Measurements from ENCODE around the gene ANAPC1. TPM values are rescaled to one million over a fixed set of nuclear protein-coding genes. Genes with fewer than 3 reads are reported as not detected.
"Not testable (repeated sequence)": the region's sequence is repeated elsewhere in the genome, so short reads cannot be mapped to it uniquely, and the experiment has no call there.

The ANAPC1 gene
- total and polyA plus RNA-seq, 2 donors from 2014 or later: 5.8 to 33.2 TPM

GRCh38 chr2:111919365-111919764 is 35.4 kb upstream of the ANAPC1 start:
- DNase-seq (no peak), FAIRE-seq (no peak)
- no peak overlapping the region for H3K4me3 ChIP-seq (ENCODE audit: low read length in 3 of 3)
- H3K36me3 ChIP-seq (ENCODE audit: control insufficient read depth in 2 of 3, insufficient read depth in 3 of 3, low read length in 3 of 3): peaks cover 0 to 7% (median 0%) of the 10 kb centered on the region in 3 donors
- H3K4me1 ChIP-seq (ENCODE audit: control insufficient read depth in 2 of 3, insufficient read depth in 2 of 3, low read depth in 1 of 3, low read length in 3 of 3): peaks cover 0 to 23% (median 14%) of the 10 kb centered on the region in 3 donors
- H3K27ac ChIP-seq (ENCODE audit: low read depth in 2 of 2, low read length in 2 of 2): peak overlapping the region in 1 of 2 donors; percentile 48
- intact Hi-C loops (cut with DNase I): no loop called here
- no peak overlapping the region for H3K9ac ChIP-seq (ENCODE audit: low read length in 3 of 3)
- H3K9me3 ChIP-seq (ENCODE audit: control insufficient read depth in 2 of 3, insufficient read depth in 1 of 3, low read length in 3 of 3): no peaks in the 10 kb centered on the region
- no peaks in the 10 kb centered on the region for H3K27me3 ChIP-seq (ENCODE audit: control insufficient read depth, insufficient read depth, low read length)
- TF ChIP-seq CTCF (IDR thresholded peaks at IDR 0.05; ENCODE audit: borderline replicate concordance, extremely low read depth, insufficient read depth): no peak

DNA sequence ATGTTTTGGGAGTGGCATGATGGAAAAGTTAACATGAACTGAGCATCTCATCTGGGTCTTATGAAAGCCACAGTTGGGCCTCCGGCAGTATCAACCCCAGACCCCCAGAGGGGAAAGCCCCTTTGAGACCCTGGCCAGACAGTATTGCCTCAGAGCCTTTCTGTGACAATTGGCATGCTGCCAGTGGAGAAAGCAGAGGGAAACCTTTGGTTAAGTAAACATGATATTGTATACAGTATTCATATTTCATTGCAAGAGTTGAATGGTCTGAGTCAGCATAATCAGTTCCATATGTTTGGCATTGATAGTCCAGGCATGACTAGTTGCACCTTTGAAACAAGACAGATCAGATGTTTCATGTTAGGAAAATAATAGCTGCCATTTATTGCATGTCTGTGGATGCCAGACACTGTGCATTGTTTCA is 34.4 kb upstream of the ANAPC1 start:
- TF ChIP-seq CTCF (IDR thresholded peaks at IDR 0.05; ENCODE audit: borderline replicate concordance, extremely low read depth, insufficient read depth): no peak
- Histone ChIP-seq H3K9me3 (ENCODE audit: control insufficient read depth in 2 of 3, insufficient read depth in 1 of 3, low read length in 3 of 3) (no peaks in the 10 kb centered on the region), H3K36me3 (ENCODE audit: control insufficient read depth in 2 of 3, insufficient read depth in 3 of 3, low read length in 3 of 3) (peaks cover 0 to 6% (median 0%) of the 10 kb centered on the region in 3 donors), H3K27me3 (ENCODE audit: control insufficient read depth, insufficient read depth, low read length) (no peaks in the 10 kb centered on the region), H3K4me3 (ENCODE audit: low read length in 3 of 3) (no peak overlapping the region), H3K4me1 (ENCODE audit: control insufficient read depth in 2 of 3, insufficient read depth in 2 of 3, low read depth in 1 of 3, low read length in 3 of 3) (peaks cover 0 to 22% (median 14%) of the 10 kb centered on the region in 3 donors), H3K9ac (ENCODE audit: low read length in 3 of 3) (no peak overlapping the region), H3K27ac (ENCODE audit: low read depth in 2 of 2, low read length in 2 of 2) (no peak overlapping the region)
- DNase-seq: peak in 2 of 5 donors; percentile 23 to 72
- intact Hi-C loops (cut with DNase I): no loop called here
- no peak for FAIRE-seq

GRCh38 chr2:111917106-111917505 is 33.1 kb upstream of the ANAPC1 start:
- intact Hi-C loops (cut with DNase I): no loop called here
- Histone ChIP-seq H3K4me3 (ENCODE audit: low read length in 3 of 3) (no peak overlapping the region), H3K9me3 (ENCODE audit: control insufficient read depth in 2 of 3, insufficient read depth in 1 of 3, low read length in 3 of 3) (no peaks in the 10 kb centered on the region), H3K9ac (ENCODE audit: low read length in 3 of 3) (no peak overlapping the region), H3K27me3 (ENCODE audit: control insufficient read depth, insufficient read depth, low read length) (no peaks in the 10 kb centered on the region), H3K36me3 (ENCODE audit: control insufficient read depth in 2 of 3, insufficient read depth in 3 of 3, low read length in 3 of 3) (no peaks in the 10 kb centered on the region), H3K27ac (ENCODE audit: low read depth in 2 of 2, low read length in 2 of 2) (no peak overlapping the region), H3K4me1 (ENCODE audit: control insufficient read depth in 2 of 3, insufficient read depth in 2 of 3, low read depth in 1 of 3, low read length in 3 of 3) (peaks cover 0 to 22% (median 14%) of the 10 kb centered on the region in 3 donors)
- FAIRE-seq: no peak
- no peak for TF ChIP-seq CTCF (IDR thresholded peaks at IDR 0.05; ENCODE audit: borderline replicate concordance, extremely low read depth, insufficient read depth)
- DNase-seq: no peak

DNA sequence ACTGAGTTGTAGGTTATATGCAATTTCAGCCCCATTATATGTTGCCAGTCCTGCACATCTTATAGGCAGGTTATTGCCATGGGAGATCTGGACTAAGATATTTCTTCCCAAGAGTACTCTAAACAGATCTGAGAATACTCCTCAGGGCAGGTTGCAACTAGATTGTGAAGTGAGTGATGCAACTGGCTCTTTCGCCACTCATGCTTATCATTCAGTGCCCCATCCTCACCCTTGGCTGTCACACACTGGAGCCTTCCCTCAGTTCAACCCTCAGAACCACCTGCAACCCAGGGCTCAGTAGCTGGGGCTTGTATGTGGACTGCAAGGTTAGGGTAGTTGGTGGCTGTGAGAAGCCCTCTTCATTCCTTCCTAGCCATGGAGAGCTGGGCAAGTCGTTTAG is 28.6 kb upstream of the ANAPC1 start:
- Histone ChIP-seq H3K9me3 (ENCODE audit: control insufficient read depth in 2 of 3, insufficient read depth in 1 of 3, low read length in 3 of 3) (no peaks in the 10 kb centered on the region), H3K9ac (ENCODE audit: low read length in 3 of 3) (no peak overlapping the region), H3K36me3 (ENCODE audit: control insufficient read depth in 2 of 3, insufficient read depth in 3 of 3, low read length in 3 of 3) (no peaks in the 10 kb centered on the region), H3K4me1 (ENCODE audit: control insufficient read depth in 2 of 3, insufficient read depth in 2 of 3, low read depth in 1 of 3, low read length in 3 of 3) (peaks cover 7 to 29% (median 14%) of the 10 kb centered on the region in 3 donors), H3K27me3 (ENCODE audit: control insufficient read depth, insufficient read depth, low read length) (no peaks in the 10 kb centered on the region), H3K4me3 (ENCODE audit: low read length in 3 of 3) (no peak overlapping the region), H3K27ac (ENCODE audit: low read depth in 2 of 2, low read length in 2 of 2) (no peak overlapping the region)
- intact Hi-C loops (cut with DNase I): no loop called here
- FAIRE-seq (no peak), DNase-seq (no peak)
- no peak for TF ChIP-seq CTCF (IDR thresholded peaks at IDR 0.05; ENCODE audit: borderline replicate concordance, extremely low read depth, insufficient read depth)

DNA sequence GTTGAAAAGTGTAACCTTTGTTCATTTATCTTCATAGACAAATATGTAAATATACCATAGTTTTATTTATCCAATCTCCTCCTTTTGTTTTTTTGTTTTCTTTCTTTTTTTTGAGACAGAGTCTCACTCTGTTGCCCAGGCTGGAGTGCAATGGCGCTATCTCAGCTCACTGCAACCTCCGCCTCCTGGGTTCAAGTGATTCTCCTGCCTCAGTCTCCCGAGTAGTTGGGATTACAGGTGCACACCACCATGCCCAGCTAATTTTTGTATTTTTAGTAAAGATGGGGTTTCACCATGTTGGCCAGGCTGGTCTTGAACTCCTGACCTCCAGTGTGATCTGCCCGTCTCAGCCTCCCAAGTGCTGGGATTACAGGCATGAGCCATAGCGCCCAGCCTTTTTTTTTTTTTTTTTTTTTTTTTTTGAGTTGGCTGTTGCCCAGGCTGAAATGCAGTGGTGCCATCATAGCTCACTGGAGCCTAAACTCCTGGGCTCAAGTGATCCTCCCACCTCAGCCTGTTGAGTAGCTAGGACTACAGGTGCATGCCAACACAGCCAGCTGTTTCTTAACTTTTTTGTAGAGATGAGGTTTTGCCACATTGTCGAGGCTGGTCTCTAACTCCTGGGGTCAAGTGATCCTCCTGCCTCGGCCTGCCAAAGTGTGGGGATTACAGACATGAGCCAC is 27.4 kb upstream of the ANAPC1 start:
- H3K9me3 ChIP-seq (ENCODE audit: control insufficient read depth in 2 of 3, insufficient read depth in 1 of 3, low read length in 3 of 3); H3K9ac ChIP-seq (ENCODE audit: low read length in 3 of 3); H3K27ac ChIP-seq (ENCODE audit: low read depth in 2 of 2, low read length in 2 of 2); FAIRE-seq; H3K36me3 ChIP-seq (ENCODE audit: control insufficient read depth in 2 of 3, insufficient read depth in 3 of 3, low read length in 3 of 3); H3K27me3 ChIP-seq (ENCODE audit: control insufficient read depth, insufficient read depth, low read length); H3K4me3 ChIP-seq (ENCODE audit: low read length in 3 of 3); DNase-seq; intact Hi-C loops (cut with DNase I): not testable (repeated sequence)
- H3K4me1 ChIP-seq (ENCODE audit: control insufficient read depth in 2 of 3, insufficient read depth in 2 of 3, low read depth in 1 of 3, low read length in 3 of 3): peaks cover 10 to 34% (median 18%) of the 10 kb centered on the region in 3 donors

Data from kidney (tissue), 14 donors.